Epithelial cell of esophagus (primary cell): ENCODE results near the gene TRIM13.

Experiments
- DNase-seq: peaks from one replicate; pipeline ENCODE4 v3.0.0; 2010; ENCODE audit warnings: low read depth
- H3K4me3 ChIP-seq: 2 replicates; pipeline ENCODE4 v1.5.1; 2011; ENCODE audit warnings: mild to moderate bottlenecking, low read length, control low read depth
- CTCF ChIP-seq: IDR thresholded peaks from 2 replicates; pipeline ENCODE4 v1.5.1; 2011; ENCODE audit warnings: low read depth, mild to moderate bottlenecking, low read length, control low read depth, inconsistent platforms; ENCODE audit not compliant: insufficient read depth; ENCODE audit errors: missing control alignments

TRIM13 gene

GRCh38 chr13:49997955-49998354, 1.1 kb downstream of the TRIM13 start:
- TF ChIP-seq CTCF = no peak
- peak overlapping the region; percentile 82 for H3K4me3 ChIP-seq
- peak; percentile 65 for DNase-seq

GRCh38 chr13:49998714-49999624, 2.1 kb downstream of the TRIM13 start:
- TF ChIP-seq CTCF = no peak
- peak; percentile 18 for DNase-seq
- peak overlapping the region; percentile 82 for H3K4me3 ChIP-seq

- TF ChIP-seq CTCF = no peak
- DNase-seq = no peak
These were observed 4.4 kb downstream of the TRIM13 start for GRCh38 chr13:50001287-50001686.

GRCh38 chr13:50006426-50007135, 9.7 kb downstream of the TRIM13 start:
- H3K4me3 ChIP-seq = no peak overlapping the region
- no peak for DNase-seq
- no peak for TF ChIP-seq CTCF

More at GRCh38 chr13:50001287-50001686, 4.4 kb downstream of the TRIM13 start:
- H3K4me3 ChIP-seq = no peak overlapping the region

GRCh38 chr13:50011461-50011860, 14.6 kb downstream of the TRIM13 start:
- DNase-seq = no peak
- H3K4me3 ChIP-seq = no peak overlapping the region
- TF ChIP-seq CTCF = no peak

- TF ChIP-seq CTCF = no peak
- DNase-seq = no peak
- H3K4me3 ChIP-seq = no peak overlapping the region
These were observed 15.7 kb downstream of the TRIM13 start for GRCh38 chr13:50012396-50013169.
